Hematopoietic multipotent progenitor cell treated with erythropoietin and hydrocortisone succinate and interleukin-3 and kit ligand, for 8 days (in vitro differentiated cells): ENCODE measurements around the gene FRMPD1.

Source experiments
- DNase-seq: peaks from one replicate; pipeline ENCODE4 v3.0.0-alpha.2; 2015

The FRMPD1 gene

GRCh38 chr9:37632479-37632878 is 18.3 kb upstream of the FRMPD1 start:
- no peak for DNase-seq

DNA sequence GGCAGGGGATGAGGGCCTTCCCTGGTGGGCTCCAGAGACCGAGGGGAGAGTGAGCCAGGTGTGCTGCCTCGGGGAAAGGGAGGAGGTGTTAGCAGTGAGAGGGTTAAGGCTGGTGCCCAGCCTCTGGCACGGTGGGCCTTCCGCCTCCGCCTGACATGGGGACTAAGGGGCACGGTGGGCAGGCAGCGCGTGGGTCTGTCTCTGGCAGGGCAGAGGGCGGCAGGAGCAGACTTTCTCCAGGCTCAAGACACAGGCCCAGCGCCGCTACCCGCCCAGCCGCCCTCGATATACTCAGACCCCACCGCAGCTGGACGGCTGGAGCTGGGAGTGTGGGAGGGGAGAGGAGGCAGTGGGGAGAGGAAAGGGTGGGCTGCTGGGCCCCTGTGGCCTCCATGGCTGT is 14.9 kb upstream of the FRMPD1 start:
- no peak for DNase-seq

DNA sequence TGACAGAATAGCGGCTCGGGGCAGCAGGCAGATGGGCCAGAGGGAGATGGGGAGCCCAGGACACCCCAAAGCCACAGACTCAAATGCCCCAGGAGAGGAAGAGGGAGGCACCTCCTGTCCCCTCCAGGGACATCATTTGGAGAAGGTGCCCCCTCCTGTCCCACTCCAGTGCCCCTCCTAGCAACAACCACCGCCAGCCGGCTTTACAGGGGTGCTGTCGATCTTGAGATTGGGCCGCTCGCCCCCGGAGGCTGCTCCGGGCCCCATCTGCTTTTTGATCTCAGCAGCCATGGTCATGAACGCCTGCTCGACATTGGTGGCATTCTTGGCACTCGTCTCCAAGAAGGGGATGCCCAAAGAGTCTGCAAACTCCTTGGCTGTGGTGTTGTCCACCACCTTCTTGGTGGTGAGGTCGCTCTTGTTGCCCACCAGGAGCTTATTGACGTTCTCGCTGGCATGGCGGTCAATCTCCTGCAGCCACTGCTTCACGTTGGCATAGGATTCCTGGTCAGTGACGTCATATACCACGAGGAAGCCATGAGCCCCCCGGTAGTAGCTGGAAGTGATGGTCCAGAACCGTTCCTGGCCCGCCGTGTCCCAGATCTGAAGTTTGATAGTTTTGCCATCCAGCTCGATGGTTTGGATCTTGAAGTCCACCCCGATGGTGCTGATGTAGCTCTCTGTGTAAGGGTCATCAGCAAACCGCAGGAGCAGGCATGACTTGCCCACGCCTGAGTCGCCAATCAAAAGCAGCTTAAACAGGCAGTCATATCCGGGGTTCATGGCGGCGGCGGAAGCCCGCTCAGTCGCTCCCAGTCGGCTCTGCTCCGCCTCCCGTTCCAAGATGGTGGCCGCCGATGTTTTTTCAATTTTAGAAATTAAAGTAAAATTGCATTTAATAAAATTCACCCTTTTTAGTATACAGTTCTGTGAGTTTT is 14.0 kb upstream of the FRMPD1 start:
- DNase-seq = no peak

DNA sequence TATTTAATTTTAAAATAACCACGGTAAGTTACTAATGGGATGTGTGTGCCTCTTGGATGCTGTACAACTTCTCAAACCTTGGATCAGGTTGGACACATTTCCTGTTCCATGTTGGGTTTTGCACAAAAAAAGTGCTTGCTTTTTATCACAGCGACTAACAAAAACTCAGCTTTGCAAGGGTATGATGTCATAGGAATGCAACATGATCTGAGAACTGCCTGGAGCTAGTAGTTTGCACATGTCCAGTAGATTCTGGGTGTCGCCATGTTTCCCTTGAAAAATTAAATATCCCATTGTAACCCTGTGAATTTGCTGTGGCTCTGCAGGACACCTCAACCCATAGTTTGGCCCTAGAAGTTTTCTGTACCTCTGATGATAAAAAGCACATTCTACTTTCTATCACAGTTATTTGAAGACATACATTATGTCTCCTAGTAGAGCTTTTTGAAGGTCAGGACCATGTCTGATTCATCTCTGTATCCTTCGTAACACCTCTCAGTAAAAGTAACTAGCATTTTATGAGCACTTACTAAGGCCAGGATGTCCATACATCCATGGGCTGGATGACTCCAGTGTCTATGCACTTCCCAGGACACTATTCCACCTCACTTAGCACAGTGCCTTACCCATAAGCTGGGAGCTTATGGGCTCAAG is 11.5 kb upstream of the FRMPD1 start:
- DNase-seq = no peak

- DNase-seq = no peak
Measured at GRCh38 chr9:37639841-37640240, 10.9 kb upstream of the FRMPD1 start.

- DNase-seq = no peak
Measured at GRCh38 chr9:37640246-37640645, 10.5 kb upstream of the FRMPD1 start.

- no peak for DNase-seq
Measured at GRCh38 chr9:37641331-37641730, 9.4 kb upstream of the FRMPD1 start.

- DNase-seq = no peak
Measured at GRCh38 chr9:37643214-37643613, 7.5 kb upstream of the FRMPD1 start.

DNA sequence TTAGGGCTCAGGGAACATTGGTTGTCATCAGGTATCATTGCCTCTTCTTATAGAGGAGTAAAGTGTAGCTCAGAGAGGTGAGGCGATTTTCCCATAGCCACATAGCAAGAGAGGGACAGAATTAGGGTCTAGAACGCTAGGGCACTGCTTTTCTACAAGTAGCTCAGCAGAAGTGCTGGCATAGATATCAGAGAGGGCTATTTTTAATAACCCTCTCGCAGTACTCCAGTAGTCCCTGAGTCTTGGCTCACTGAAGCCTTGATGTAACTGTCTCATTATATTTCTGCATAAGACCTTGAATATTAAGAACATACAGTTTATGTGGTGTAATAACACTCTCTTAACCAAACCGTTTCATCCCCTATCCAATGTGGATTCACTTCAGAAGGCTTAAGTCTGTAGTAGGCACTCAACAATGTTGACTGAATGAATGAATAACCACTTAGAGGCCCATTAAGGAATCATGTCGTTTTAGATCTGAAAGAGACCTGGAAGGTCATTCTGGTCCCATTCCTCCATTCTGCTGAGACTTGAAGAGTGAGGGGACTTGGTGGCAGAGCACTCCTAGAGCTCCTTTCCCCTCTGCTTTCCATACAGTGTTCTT is 4.7 kb upstream of the FRMPD1 start:
- DNase-seq = no peak

GRCh38 chr9:37650299-37650872 is 368 bp upstream of the FRMPD1 start:
- DNase-seq = no peak

DNA sequence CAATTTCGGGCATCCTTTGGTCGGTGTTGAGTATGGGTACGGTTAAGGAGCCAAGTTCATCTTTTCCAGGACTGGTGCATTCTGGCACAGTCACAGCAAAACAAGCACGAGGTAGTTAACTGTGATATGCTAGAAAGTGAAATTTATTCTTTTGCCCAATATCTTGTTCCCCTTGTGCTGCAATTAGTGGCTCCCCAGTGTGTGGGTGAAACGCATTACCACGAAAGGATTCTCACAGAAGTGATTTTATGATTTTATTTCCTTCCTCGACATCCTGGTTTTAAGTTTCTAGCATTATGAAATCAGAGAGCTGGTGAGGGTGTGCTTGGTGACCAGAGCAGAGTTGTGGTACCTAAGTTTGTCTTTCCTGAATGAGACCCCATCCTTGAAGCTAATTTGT is 1.5 kb downstream of the FRMPD1 start:
- DNase-seq = no peak

- no peak for DNase-seq
Measured at GRCh38 chr9:37653385-37653784, 2.6 kb downstream of the FRMPD1 start.

GRCh38 chr9:37656936-37657335 is 6.2 kb downstream of the FRMPD1 start:
- DNase-seq = no peak

GRCh38 chr9:37660691-37661090 is 9.9 kb downstream of the FRMPD1 start:
- no peak for DNase-seq

DNA sequence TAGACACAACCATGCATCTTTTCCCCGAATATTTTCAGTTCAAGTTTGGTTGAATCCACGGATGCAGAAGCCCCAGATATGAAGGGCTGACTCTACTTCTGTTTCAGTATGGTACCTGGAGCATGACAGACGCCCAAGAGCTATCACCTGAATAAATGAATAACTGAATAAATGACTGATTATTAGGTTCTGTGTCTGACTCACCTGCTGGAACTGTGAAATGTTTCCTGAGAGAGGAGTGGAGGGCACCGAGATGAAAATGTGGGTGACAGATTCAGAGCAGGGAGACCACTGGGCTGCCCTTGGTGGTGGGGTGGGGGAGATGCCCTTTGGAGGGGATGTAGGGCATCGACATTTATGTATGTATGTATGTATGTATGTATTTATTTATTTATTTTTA is 13.2 kb downstream of the FRMPD1 start:
- no peak for DNase-seq

- DNase-seq = no peak
Measured at GRCh38 chr9:37667706-37668105, 17.0 kb downstream of the FRMPD1 start.

GRCh38 chr9:37668116-37668601 is 17.4 kb downstream of the FRMPD1 start:
- DNase-seq = no peak

GRCh38 chr9:37669232-37669631 is 18.5 kb downstream of the FRMPD1 start:
- DNase-seq = no peak

DNA sequence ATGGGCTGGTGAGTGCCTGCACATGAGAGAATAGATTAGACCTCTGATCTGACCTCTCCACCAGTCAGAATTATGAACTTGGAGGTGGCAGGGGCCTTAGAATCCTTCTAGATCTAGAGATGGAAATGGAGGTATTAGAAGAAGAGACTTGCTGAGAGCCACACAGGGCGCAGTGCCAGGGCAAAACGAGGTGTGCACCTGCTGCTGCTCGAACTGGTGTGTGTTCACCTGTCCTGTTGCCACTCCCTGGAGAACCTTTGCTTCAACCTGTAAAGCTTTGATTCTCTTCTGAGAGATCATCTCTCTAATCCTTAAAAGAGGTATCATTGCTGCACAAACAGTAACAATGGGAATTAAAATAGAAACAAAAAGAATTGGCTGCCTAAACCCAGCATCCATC is 24.9 kb downstream of the FRMPD1 start:
- DNase-seq = no peak

DNA sequence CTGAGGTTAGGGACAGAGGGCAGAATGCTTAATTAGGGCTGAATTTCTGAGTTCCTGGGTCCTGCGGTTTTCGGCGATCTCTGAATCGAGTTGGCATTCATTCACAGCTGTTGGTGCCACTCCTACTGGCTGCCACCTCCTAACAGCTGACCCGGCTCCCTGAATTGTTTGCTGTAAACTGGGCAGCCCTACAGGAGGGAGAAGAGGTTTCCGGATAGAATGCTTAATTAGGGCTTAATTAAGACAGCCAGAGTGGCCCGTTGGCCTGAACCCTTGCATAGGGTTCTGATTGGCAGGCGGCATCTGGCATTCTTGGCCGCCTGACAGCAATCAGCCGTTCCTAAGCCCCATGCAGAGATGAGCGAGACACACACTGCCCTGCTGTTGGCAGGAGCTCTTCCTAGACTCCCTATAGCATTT is 25.7 kb downstream of the FRMPD1 start:
- no peak for DNase-seq

DNA sequence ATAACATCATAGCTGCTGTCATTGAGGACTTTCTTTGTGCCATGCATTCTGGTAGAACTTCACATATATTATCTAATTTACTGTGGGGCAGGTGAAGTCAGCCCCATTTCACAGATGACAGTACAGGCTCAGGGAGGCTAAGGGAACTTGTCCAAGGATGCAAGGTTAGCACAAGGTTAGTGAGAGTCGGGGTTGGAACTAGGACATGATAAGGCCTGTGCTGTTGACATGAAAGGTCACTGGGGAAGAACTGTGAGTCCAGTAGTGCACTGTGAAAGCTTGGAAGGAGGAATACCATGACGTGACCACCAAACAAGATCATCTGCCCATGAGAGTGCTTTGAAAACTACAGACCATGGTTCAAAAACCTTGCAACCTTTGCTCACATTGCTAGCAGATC is 26.7 kb downstream of the FRMPD1 start:
- no peak for DNase-seq

GRCh38 chr9:37678789-37679273 is 28.1 kb downstream of the FRMPD1 start:
- peak; percentile 97 for DNase-seq
